GM19452 (cell line): ENCODE results near the gene IL10RA.

ENCODE experiments used
- ATAC-seq: cut with Tn5 transposase; IDR thresholded peaks from one replicate; pipeline ENCODE4 v1.9.1; 2021; ENCODE audit not compliant: unreplicated experiment

IL10RA gene

GRCh38 chr11:118005224-118006152, 19.3 kb downstream of the IL10RA start:
- no peak for ATAC-seq

- no peak for ATAC-seq
Measured at GRCh38 chr11:118006153-118006534, 19.9 kb downstream of the IL10RA start.

GRCh38 chr11:118007040-118007439, 20.8 kb downstream of the IL10RA start:
- no peak for ATAC-seq

- peak; percentile 45 for ATAC-seq
Measured at GRCh38 chr11:118007563-118008270, 21.5 kb downstream of the IL10RA start.

- no peak for ATAC-seq
Measured at GRCh38 chr11:118008271-118008911, 22.2 kb downstream of the IL10RA start.

- ATAC-seq, result no peak
Measured at GRCh38 chr11:118009864-118010737, 23.9 kb downstream of the IL10RA start.

- peak; percentile 69 for ATAC-seq
Measured at GRCh38 chr11:118010738-118011461, 24.7 kb downstream of the IL10RA start.

GRCh38 chr11:118012083-118012669, 26.0 kb downstream of the IL10RA start:
- ATAC-seq, result no peak

- ATAC-seq, result no peak
Measured at GRCh38 chr11:118014022-118014421, 27.8 kb downstream of the IL10RA start.

GRCh38 chr11:118015385-118015841, 29.2 kb downstream of the IL10RA start:
- ATAC-seq, result no peak

- ATAC-seq, result no peak
Measured at GRCh38 chr11:118016104-118016503, 29.9 kb downstream of the IL10RA start.

- ATAC-seq, result no peak
Measured at GRCh38 chr11:118017111-118017510, 30.9 kb downstream of the IL10RA start.

- ATAC-seq, result no peak
Measured at GRCh38 chr11:118017631-118018315, 31.6 kb downstream of the IL10RA start.

- ATAC-seq, result no peak
Measured at GRCh38 chr11:118018401-118018800, 32.2 kb downstream of the IL10RA start.

- ATAC-seq, result no peak
Measured at GRCh38 chr11:118021146-118021545, 35.0 kb downstream of the IL10RA start.

- ATAC-seq, result no peak
Measured at GRCh38 chr11:118027694-118028093, 41.5 kb downstream of the IL10RA start.

- ATAC-seq, result no peak
Measured at GRCh38 chr11:118028626-118029025, 42.4 kb downstream of the IL10RA start.

GRCh38 chr11:118033443-118033842, 47.2 kb downstream of the IL10RA start:
- ATAC-seq, result no peak

GRCh38 chr11:118042141-118042540, 55.9 kb downstream of the IL10RA start:
- ATAC-seq, result no peak
